Measurements from ENCODE around the gene MDFIC.

Gene MDFIC

GRCh38 chr7:114976666-114977065 is 54.8 kb downstream of the MDFIC start:
- H3K9me3 ChIP-seq (ENCODE audit: control insufficient read depth in 1 of 2, low read length in 2 of 2) = no peaks in the 10 kb centered on the region
- no peak overlapping the region for H3K4me3 ChIP-seq (ENCODE audit: low read depth in 1 of 2, low read length in 2 of 2)
- H3K36me3 ChIP-seq (ENCODE audit: control insufficient read depth in 1 of 2, insufficient read depth in 2 of 2, low read length in 2 of 2) = peaks cover 0 to 5% of the 10 kb centered on the region in 2 donors
- H3K27me3 ChIP-seq (ENCODE audit: low read depth, low read length) = no peaks in the 10 kb centered on the region
- peaks cover 0 to 6% of the 10 kb centered on the region in 2 donors for H3K4me1 ChIP-seq (ENCODE audit: control insufficient read depth in 1 of 2, insufficient read depth in 2 of 2, low read length in 2 of 2)
- H3K27ac ChIP-seq (ENCODE audit: low read length) = no peak overlapping the region

- Histone ChIP-seq H3K9me3 (ENCODE audit: control insufficient read depth in 1 of 2, low read length in 2 of 2) (no peaks in the 10 kb centered on the region), H3K27me3 (ENCODE audit: low read depth, low read length) (no peaks in the 10 kb centered on the region), H3K4me3 (ENCODE audit: low read depth in 1 of 2, low read length in 2 of 2) (no peak overlapping the region), H3K4me1 (ENCODE audit: control insufficient read depth in 1 of 2, insufficient read depth in 2 of 2, low read length in 2 of 2) (peaks cover 0 to 6% of the 10 kb centered on the region in 2 donors), H3K27ac (ENCODE audit: low read length) (no peak overlapping the region), H3K36me3 (ENCODE audit: control insufficient read depth in 1 of 2, insufficient read depth in 2 of 2, low read length in 2 of 2) (peaks cover 0 to 5% of the 10 kb centered on the region in 2 donors)
Observed at GRCh38 chr7:114977277-114977676, 55.4 kb downstream of the MDFIC start.

GRCh38 chr7:114979388-114979787 is 57.5 kb downstream of the MDFIC start:
- Histone ChIP-seq H3K4me3 (ENCODE audit: low read depth in 1 of 2, low read length in 2 of 2) (no peak overlapping the region), H3K9me3 (ENCODE audit: control insufficient read depth in 1 of 2, low read length in 2 of 2) (no peaks in the 10 kb centered on the region), H3K4me1 (ENCODE audit: control insufficient read depth in 1 of 2, insufficient read depth in 2 of 2, low read length in 2 of 2) (no peaks in the 10 kb centered on the region), H3K27me3 (ENCODE audit: low read depth, low read length) (no peaks in the 10 kb centered on the region), H3K36me3 (ENCODE audit: control insufficient read depth in 1 of 2, insufficient read depth in 2 of 2, low read length in 2 of 2) (peaks cover 0 to 5% of the 10 kb centered on the region in 2 donors), H3K27ac (ENCODE audit: low read length) (no peak overlapping the region)

- Histone ChIP-seq H3K36me3 (ENCODE audit: control insufficient read depth in 1 of 2, insufficient read depth in 2 of 2, low read length in 2 of 2) (peaks cover 0 to 5% of the 10 kb centered on the region in 2 donors), H3K4me3 (ENCODE audit: low read depth in 1 of 2, low read length in 2 of 2) (no peak overlapping the region), H3K9me3 (ENCODE audit: control insufficient read depth in 1 of 2, low read length in 2 of 2) (no peaks in the 10 kb centered on the region), H3K4me1 (ENCODE audit: control insufficient read depth in 1 of 2, insufficient read depth in 2 of 2, low read length in 2 of 2) (no peaks in the 10 kb centered on the region), H3K27ac (ENCODE audit: low read length) (no peak overlapping the region), H3K27me3 (ENCODE audit: low read depth, low read length) (no peaks in the 10 kb centered on the region)
Observed at GRCh38 chr7:114979803-114980507, 58.1 kb downstream of the MDFIC start.

GRCh38 chr7:114981323-114981722 is 59.4 kb downstream of the MDFIC start:
- no peak overlapping the region for H3K27ac ChIP-seq (ENCODE audit: low read length)
- no peaks in the 10 kb centered on the region for H3K9me3 ChIP-seq (ENCODE audit: control insufficient read depth in 1 of 2, low read length in 2 of 2)
- no peaks in the 10 kb centered on the region for H3K4me1 ChIP-seq (ENCODE audit: control insufficient read depth in 1 of 2, insufficient read depth in 2 of 2, low read length in 2 of 2)
- no peak overlapping the region for H3K4me3 ChIP-seq (ENCODE audit: low read depth in 1 of 2, low read length in 2 of 2)
- no peaks in the 10 kb centered on the region for H3K27me3 ChIP-seq (ENCODE audit: low read depth, low read length)
- H3K36me3 ChIP-seq (ENCODE audit: control insufficient read depth in 1 of 2, insufficient read depth in 2 of 2, low read length in 2 of 2) = peaks cover 0 to 5% of the 10 kb centered on the region in 2 donors

- Histone ChIP-seq H3K27ac (ENCODE audit: low read length) (no peak overlapping the region), H3K4me3 (ENCODE audit: low read depth in 1 of 2, low read length in 2 of 2) (no peak overlapping the region), H3K27me3 (ENCODE audit: low read depth, low read length) (no peaks in the 10 kb centered on the region), H3K36me3 (ENCODE audit: control insufficient read depth in 1 of 2, insufficient read depth in 2 of 2, low read length in 2 of 2) (peaks cover 0 to 1% of the 10 kb centered on the region in 2 donors), H3K9me3 (ENCODE audit: control insufficient read depth in 1 of 2, low read length in 2 of 2) (no peaks in the 10 kb centered on the region), H3K4me1 (ENCODE audit: control insufficient read depth in 1 of 2, insufficient read depth in 2 of 2, low read length in 2 of 2) (peaks cover 0 to 3% of the 10 kb centered on the region in 2 donors)
Observed at GRCh38 chr7:114985116-114985715, 63.3 kb downstream of the MDFIC start.

GRCh38 chr7:114986190-114987180 is 64.6 kb downstream of the MDFIC start:
- H3K9me3 ChIP-seq (ENCODE audit: control insufficient read depth in 1 of 2, low read length in 2 of 2) = no peaks in the 10 kb centered on the region
- H3K27ac ChIP-seq (ENCODE audit: low read length) = no peak overlapping the region
- H3K4me3 ChIP-seq (ENCODE audit: low read depth in 1 of 2, low read length in 2 of 2) = no peak overlapping the region
- H3K36me3 ChIP-seq (ENCODE audit: control insufficient read depth in 1 of 2, insufficient read depth in 2 of 2, low read length in 2 of 2) = no peaks in the 10 kb centered on the region
- peaks cover 0 to 3% of the 10 kb centered on the region in 2 donors for H3K4me1 ChIP-seq (ENCODE audit: control insufficient read depth in 1 of 2, insufficient read depth in 2 of 2, low read length in 2 of 2)
- no peaks in the 10 kb centered on the region for H3K27me3 ChIP-seq (ENCODE audit: low read depth, low read length)

GRCh38 chr7:114988026-114988425 is 66.1 kb downstream of the MDFIC start:
- Histone ChIP-seq H3K4me1 (ENCODE audit: control insufficient read depth in 1 of 2, insufficient read depth in 2 of 2, low read length in 2 of 2) (peaks cover 0 to 3% of the 10 kb centered on the region in 2 donors), H3K27me3 (ENCODE audit: low read depth, low read length) (no peaks in the 10 kb centered on the region), H3K4me3 (ENCODE audit: low read depth in 1 of 2, low read length in 2 of 2) (no peak overlapping the region), H3K9me3 (ENCODE audit: control insufficient read depth in 1 of 2, low read length in 2 of 2) (no peaks in the 10 kb centered on the region), H3K36me3 (ENCODE audit: control insufficient read depth in 1 of 2, insufficient read depth in 2 of 2, low read length in 2 of 2) (no peaks in the 10 kb centered on the region), H3K27ac (ENCODE audit: low read length) (no peak overlapping the region)

GRCh38 chr7:114988755-114989375 is 67.0 kb downstream of the MDFIC start:
- no peak overlapping the region for H3K4me3 ChIP-seq (ENCODE audit: low read depth in 1 of 2, low read length in 2 of 2)
- no peaks in the 10 kb centered on the region for H3K27me3 ChIP-seq (ENCODE audit: low read depth, low read length)
- no peaks in the 10 kb centered on the region for H3K9me3 ChIP-seq (ENCODE audit: control insufficient read depth in 1 of 2, low read length in 2 of 2)
- H3K27ac ChIP-seq (ENCODE audit: low read length) = no peak overlapping the region
- H3K4me1 ChIP-seq (ENCODE audit: control insufficient read depth in 1 of 2, insufficient read depth in 2 of 2, low read length in 2 of 2) = peaks cover 0 to 3% of the 10 kb centered on the region in 2 donors
- no peaks in the 10 kb centered on the region for H3K36me3 ChIP-seq (ENCODE audit: control insufficient read depth in 1 of 2, insufficient read depth in 2 of 2, low read length in 2 of 2)

GRCh38 chr7:114989531-114989930 is 67.6 kb downstream of the MDFIC start:
- no peak overlapping the region for H3K4me3 ChIP-seq (ENCODE audit: low read depth in 1 of 2, low read length in 2 of 2)
- H3K9me3 ChIP-seq (ENCODE audit: control insufficient read depth in 1 of 2, low read length in 2 of 2) = no peaks in the 10 kb centered on the region
- H3K4me1 ChIP-seq (ENCODE audit: control insufficient read depth in 1 of 2, insufficient read depth in 2 of 2, low read length in 2 of 2) = peaks cover 0 to 3% of the 10 kb centered on the region in 2 donors
- no peak overlapping the region for H3K27ac ChIP-seq (ENCODE audit: low read length)
- no peaks in the 10 kb centered on the region for H3K27me3 ChIP-seq (ENCODE audit: low read depth, low read length)
- no peaks in the 10 kb centered on the region for H3K36me3 ChIP-seq (ENCODE audit: control insufficient read depth in 1 of 2, insufficient read depth in 2 of 2, low read length in 2 of 2)
